Activated B cell treated with CpG ODN at 0.5 μM for 24 hours (primary cell): ENCODE measurements around the gene FARS2. TPM values are rescaled to one million over a fixed set of nuclear protein-coding genes. Genes with fewer than 3 reads are reported as not detected.

ENCODE experiments used
- ATAC-seq: fragments of 200-7000 bp; cut with Tn5 transposase; one replicate; pipeline ENCODE4 v1.10.0; 2021; ENCODE audit warnings: low read depth, mild to moderate bottlenecking, moderate library complexity
- CTCF ChIA-PET: fragments of 350-600 bp; sonication (Branson Sonifier 250); formaldehyde crosslinking; loops from one replicate; lab custom pipeline; 2021; ENCODE audit warnings: antibody characterized with exemption; lab: Charles Lee
- POLR2A ChIA-PET: fragments of 350-600 bp; sonication (Branson Sonifier 250); formaldehyde crosslinking; loops from one replicate; lab custom pipeline; 2021; ENCODE audit warnings: antibody characterized with exemption; lab: Charles Lee
- DNase-seq: peaks from one replicate; pipeline ENCODE4 v3.0.0; 2022
- H3K27ac Mint-ChIP-seq: one replicate; pipeline ENCODE4 v1.8.0; 2020; ENCODE audit warnings: mixed read lengths
- H3K27me3 Mint-ChIP-seq: one replicate; pipeline ENCODE4 v1.8.0; 2021; ENCODE audit warnings: mixed read lengths
- H3K36me3 Mint-ChIP-seq: one replicate; pipeline ENCODE4 v1.8.0; 2021; ENCODE audit warnings: low read depth, mixed read lengths
- H3K4me1 Mint-ChIP-seq: one replicate; pipeline ENCODE4 v1.8.0; 2021; ENCODE audit warnings: mixed read lengths
- H3K4me3 Mint-ChIP-seq: one replicate; pipeline ENCODE4 v1.8.0; 2020; ENCODE audit warnings: mild to moderate bottlenecking, mixed read lengths
- H3K9me3 Mint-ChIP-seq: one replicate; pipeline ENCODE4 v1.8.0; 2020; ENCODE audit warnings: mixed read lengths
- CTCF ChIP-seq: fragments of 200-600 bp; IDR thresholded peaks from one replicate; pipeline ENCODE4 v1.8.0; 2022; ENCODE audit warnings: antibody characterized with exemption, mild to moderate bottlenecking
- intact Hi-C: fragments of 100-400 bp; cut with micrococcal nuclease; formaldehyde crosslinking; loops from one replicate; pipeline ENCODE4 v1.15.1; 2024
- total RNA-seq: library from RNA; stranded (reverse); gene quantifications from 2 replicates; pipeline ENCODE4 v1.2.3, GENCODE V29; 2022

Gene FARS2
- total RNA-seq, 1 donor from 2014 or later, result 32.7 TPM

- no peak for ATAC-seq
Observed at GRCh38 chr6:5510331-5511133, 249.2 kb downstream of the FARS2 start.

GRCh38 chr6:5511954-5512353 is 250.6 kb downstream of the FARS2 start:
- Mint-ChIP-seq H3K4me3 (no peak overlapping the region), H3K36me3 (no peaks in the 10 kb centered on the region), H3K27me3 (no peaks in the 10 kb centered on the region), H3K9me3 (no peaks in the 10 kb centered on the region), H3K27ac (no peak overlapping the region), H3K4me1 (peaks cover 19% of the 10 kb centered on the region)
- ATAC-seq, result no peak
- TF ChIP-seq CTCF, result no peak
- intact Hi-C loops, result no loop called here
- ChIA-PET CTCF (no interaction called here), POLR2A (no interaction called here)
- DNase-seq, result no peak

More at GRCh38 chr6:5510331-5511133, 249.2 kb downstream of the FARS2 start:
- Mint-ChIP-seq H3K36me3 (no peaks in the 10 kb centered on the region), H3K4me1 (peaks cover 31% of the 10 kb centered on the region), H3K4me3 (no peak overlapping the region), H3K27ac (no peak overlapping the region), H3K27me3 (no peaks in the 10 kb centered on the region), H3K9me3 (no peaks in the 10 kb centered on the region)
- ChIA-PET POLR2A (no interaction called here), CTCF (no interaction called here)
- intact Hi-C loops, result no loop called here
- TF ChIP-seq CTCF, result no peak
- no peak for DNase-seq

- POLR2A ChIA-PET, result no interaction called here
- Mint-ChIP-seq H3K4me1 (peaks cover 14% of the 10 kb centered on the region), H3K27ac (no peak overlapping the region), H3K36me3 (no peaks in the 10 kb centered on the region), H3K27me3 (no peaks in the 10 kb centered on the region), H3K9me3 (no peaks in the 10 kb centered on the region), H3K4me3 (no peak overlapping the region)
- ATAC-seq (no peak), DNase-seq (no peak)
- TF ChIP-seq CTCF, result no peak
- intact Hi-C loops, result no loop called here
- CTCF ChIA-PET, result no interaction called here
Observed at GRCh38 chr6:5512422-5512821, 251.1 kb downstream of the FARS2 start.

- ChIA-PET CTCF (no interaction called here), POLR2A (no interaction called here)
- H3K4me3 Mint-ChIP-seq, result no peak overlapping the region
- no peak for DNase-seq
- peaks cover 12% of the 10 kb centered on the region for H3K4me1 Mint-ChIP-seq
- H3K27me3 Mint-ChIP-seq, result no peaks in the 10 kb centered on the region
- no peaks in the 10 kb centered on the region for H3K9me3 Mint-ChIP-seq
- no peak for ATAC-seq
- no peaks in the 10 kb centered on the region for H3K36me3 Mint-ChIP-seq
- no peak overlapping the region for H3K27ac Mint-ChIP-seq
- intact Hi-C loops, result no loop called here
- TF ChIP-seq CTCF, result no peak
Observed at GRCh38 chr6:5513408-5513807, 252.1 kb downstream of the FARS2 start.

GRCh38 chr6:5514353-5514752 is 253.0 kb downstream of the FARS2 start:
- no peak overlapping the region for H3K27ac Mint-ChIP-seq
- DNase-seq (no peak), ATAC-seq (no peak)
- intact Hi-C loops, result no loop called here
- no peak for TF ChIP-seq CTCF
- ChIA-PET POLR2A (no interaction called here), CTCF (no interaction called here)
- no peaks in the 10 kb centered on the region for H3K27me3 Mint-ChIP-seq
- H3K9me3 Mint-ChIP-seq, result no peaks in the 10 kb centered on the region
- H3K36me3 Mint-ChIP-seq, result no peaks in the 10 kb centered on the region
- H3K4me1 Mint-ChIP-seq, result peaks cover 13% of the 10 kb centered on the region
- H3K4me3 Mint-ChIP-seq, result no peak overlapping the region
